Stimulated activated naive CD8-positive, alpha-beta T cell treated with anti-CD3 and anti-CD28 coated beads, Interleukin-15, amount 100 ng/mL, for 72 hours (primary cell): Measurements from ENCODE around the gene KCNH2.

ENCODE experiments used
- ATAC-seq: fragments of 150-1000 bp; cut with Tn5 transposase; 2 replicates; pipeline ENCODE4 v1.10.0; 2021; ENCODE audit warnings: mild to moderate bottlenecking, moderate library complexity
- DNase-seq, 2 donors: peaks; one replicate each; pipeline ENCODE4 v3.0.0; 2021 to 2022
- H3K27ac Mint-ChIP-seq, 2 donors: one replicate each; pipeline ENCODE4 v1.8.0; 2022; ENCODE audit warnings: mild to moderate bottlenecking in 2 of 2, mixed read lengths in 2 of 2, moderate library complexity in 2 of 2
- H3K27me3 Mint-ChIP-seq: one replicate; pipeline ENCODE4 v1.8.0; 2022; ENCODE audit warnings: mixed read lengths
- H3K4me1 Mint-ChIP-seq: one replicate; pipeline ENCODE4 v1.8.0; 2022; ENCODE audit warnings: mild to moderate bottlenecking, mixed read lengths
- H3K4me3 Mint-ChIP-seq, 2 donors: one replicate each; pipeline ENCODE4 v1.8.0; 2022; ENCODE audit warnings: mild to moderate bottlenecking in 2 of 2, mixed read lengths in 2 of 2, moderate library complexity in 1 of 2
- H3K9me3 Mint-ChIP-seq, 2 donors: one replicate each; pipeline ENCODE4 v1.8.0; 2022; ENCODE audit warnings: mixed read lengths in 2 of 2

KCNH2 gene

DNA sequence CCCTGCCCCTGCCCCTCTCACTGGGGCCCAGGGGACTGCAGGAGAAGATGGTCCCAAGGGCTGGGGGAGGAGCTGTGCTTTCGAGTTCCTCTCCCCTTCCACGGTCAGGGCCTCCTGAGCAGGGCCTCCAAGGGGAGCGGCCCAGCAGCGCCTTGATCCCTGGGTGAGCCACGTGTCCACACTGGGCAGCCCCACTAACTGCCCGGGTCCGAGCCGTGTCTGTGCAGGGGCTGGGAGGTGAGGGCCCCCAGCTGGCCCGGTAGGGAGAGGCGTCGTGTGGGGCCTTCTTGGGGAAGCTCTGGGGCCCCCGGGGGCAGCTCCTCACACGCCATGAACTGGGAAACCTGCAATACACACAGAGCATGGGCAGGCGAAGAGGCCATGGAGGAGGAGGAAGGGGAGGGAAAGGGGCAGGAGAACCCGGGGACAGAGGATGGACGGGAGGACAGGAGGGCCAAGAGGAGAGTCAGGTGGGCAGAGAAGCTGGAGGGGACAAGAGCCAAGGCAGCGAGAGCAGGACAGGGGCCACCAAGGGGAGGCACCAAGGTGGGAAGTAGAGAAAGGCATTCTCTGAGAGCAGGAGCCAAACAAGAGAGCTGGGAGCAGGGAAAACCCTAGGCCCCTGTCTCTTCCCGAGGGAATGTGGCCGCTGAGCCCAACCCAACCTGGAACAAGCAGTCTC is 32.8 kb downstream of the KCNH2 start:
- no peak overlapping the region for H3K27ac Mint-ChIP-seq
- no peak overlapping the region for H3K4me3 Mint-ChIP-seq
- H3K27me3 Mint-ChIP-seq = peaks cover 34% of the 10 kb centered on the region
- H3K4me1 Mint-ChIP-seq = peaks cover 34% of the 10 kb centered on the region
- DNase-seq (no peak), ATAC-seq (no peak)
- no peaks in the 10 kb centered on the region for H3K9me3 Mint-ChIP-seq

DNA sequence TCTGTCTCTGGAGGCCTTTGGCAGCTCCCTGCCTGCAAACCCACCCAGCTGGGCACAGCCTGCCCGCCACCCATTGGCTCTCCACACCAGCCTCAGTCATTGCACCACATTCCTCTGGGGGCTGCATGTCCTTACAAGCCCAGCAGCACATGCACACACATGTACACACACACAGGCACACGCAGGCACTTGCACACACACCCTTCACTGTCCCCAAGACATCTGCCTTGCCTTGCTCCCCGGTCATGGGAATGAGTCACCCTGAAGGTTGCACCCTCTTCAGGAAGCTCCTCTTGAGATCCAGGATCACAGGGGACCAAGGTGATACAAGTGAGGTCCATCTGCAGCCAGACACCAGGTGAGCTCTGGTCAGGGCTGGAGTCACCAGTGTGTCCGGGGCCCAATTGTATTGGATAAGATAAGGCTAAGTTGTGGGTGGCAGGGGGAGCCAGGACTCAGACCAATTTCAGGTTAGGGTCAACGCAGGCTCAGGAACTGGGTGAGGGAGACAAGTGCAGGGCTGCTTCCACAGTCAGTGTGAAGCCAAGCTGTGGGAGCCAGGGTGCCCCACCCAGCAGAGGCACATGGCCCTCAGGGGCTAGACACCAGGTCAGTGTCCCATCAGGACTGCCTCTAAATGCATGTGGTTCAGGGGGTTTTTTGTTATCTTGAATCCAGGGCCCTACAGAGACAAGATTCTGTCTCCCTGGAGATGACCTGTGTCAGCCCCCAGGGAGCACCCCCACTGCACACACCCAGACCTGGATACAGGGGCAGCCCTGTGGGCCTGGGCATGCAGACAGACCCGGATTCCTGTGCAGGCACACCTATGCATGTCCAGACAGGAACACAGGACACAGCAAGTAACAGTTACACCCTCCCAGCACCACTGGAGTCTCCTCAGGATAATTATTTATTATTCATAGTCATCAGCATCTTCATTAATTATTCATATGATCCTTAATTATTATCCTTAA is 33.8 kb downstream of the KCNH2 start:
- peaks cover 34% of the 10 kb centered on the region for H3K27me3 Mint-ChIP-seq
- no peak for ATAC-seq

DNA sequence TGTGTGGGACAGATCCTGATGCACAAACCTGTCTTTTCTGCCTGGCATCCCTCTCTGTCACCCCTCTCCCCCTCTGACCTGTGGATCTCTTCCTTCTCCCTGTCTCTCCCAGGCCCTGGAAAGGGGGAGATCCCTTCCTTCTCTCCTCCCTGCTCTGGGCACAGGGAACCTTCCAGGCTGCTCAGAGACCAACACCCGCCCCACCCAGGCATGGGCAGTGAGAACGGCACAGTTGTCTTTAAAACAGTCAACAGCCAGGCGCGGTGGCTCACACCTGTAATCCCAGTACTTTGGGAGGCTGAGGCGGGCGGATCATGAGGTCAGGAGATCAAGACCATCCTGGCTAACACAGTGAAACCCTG is 34.7 kb downstream of the KCNH2 start:
- Mint-ChIP-seq H3K9me3 (no peaks in the 10 kb centered on the region), H3K4me3 (no peak overlapping the region), H3K27ac (peak overlapping the region in 1 of 2 donors; percentile 78), H3K27me3 (peaks cover 28% of the 10 kb centered on the region), H3K4me1 (peaks cover 38% of the 10 kb centered on the region)
- ATAC-seq = no peak
- DNase-seq = no peak

More for the DNA sequence above, 33.8 kb downstream of the KCNH2 start:
- Mint-ChIP-seq H3K4me1 (peaks cover 31% of the 10 kb centered on the region), H3K27ac (peak overlapping the region in 1 of 2 donors; percentile 46), H3K4me3 (no peak overlapping the region), H3K9me3 (no peaks in the 10 kb centered on the region)
- DNase-seq = no peak

DNA sequence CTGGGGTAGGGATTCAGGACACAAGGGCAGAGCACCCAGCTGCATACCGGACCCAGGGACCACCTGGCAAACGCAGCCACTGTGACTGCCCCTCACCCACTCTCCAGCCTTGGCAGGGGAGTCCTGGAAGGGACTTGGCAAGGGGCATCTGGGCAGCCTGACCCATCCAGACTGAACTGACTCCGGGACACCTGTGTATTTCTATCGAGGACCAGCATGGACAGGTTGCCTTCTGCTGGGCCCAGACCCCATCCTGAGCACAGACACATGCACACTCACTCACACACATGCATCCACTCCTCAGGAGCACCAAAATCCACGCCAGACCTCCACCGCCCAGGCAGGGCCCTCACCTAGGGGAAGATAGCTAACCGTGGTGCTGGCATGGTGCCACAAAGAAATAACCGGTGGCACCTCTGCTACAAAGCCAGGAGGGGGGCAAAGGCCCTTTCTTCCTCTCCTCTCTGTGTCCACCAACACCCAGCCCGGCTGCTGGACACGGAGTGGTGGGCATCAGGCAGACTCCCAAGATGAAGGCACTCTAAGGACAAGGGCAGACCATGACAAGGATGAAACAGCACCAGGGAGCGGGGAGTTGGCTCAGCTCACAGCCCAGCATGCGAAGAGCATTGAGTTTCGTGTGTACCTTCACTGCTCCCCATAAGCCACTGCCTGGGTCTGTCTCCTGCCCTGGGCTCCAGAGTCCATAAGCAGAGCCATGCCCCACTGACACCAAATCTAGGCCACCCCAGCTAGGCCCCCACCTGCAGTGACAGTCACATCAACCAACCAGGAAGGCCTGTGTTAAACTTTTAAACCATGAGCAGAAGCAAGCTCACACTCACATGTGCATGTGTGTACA is 35.3 kb downstream of the KCNH2 start:
- Mint-ChIP-seq H3K4me3 (no peak overlapping the region), H3K4me1 (peaks cover 45% of the 10 kb centered on the region), H3K9me3 (no peaks in the 10 kb centered on the region), H3K27me3 (peaks cover 22% of the 10 kb centered on the region), H3K27ac (no peak overlapping the region)
- no peak for ATAC-seq
- DNase-seq = no peak

DNA sequence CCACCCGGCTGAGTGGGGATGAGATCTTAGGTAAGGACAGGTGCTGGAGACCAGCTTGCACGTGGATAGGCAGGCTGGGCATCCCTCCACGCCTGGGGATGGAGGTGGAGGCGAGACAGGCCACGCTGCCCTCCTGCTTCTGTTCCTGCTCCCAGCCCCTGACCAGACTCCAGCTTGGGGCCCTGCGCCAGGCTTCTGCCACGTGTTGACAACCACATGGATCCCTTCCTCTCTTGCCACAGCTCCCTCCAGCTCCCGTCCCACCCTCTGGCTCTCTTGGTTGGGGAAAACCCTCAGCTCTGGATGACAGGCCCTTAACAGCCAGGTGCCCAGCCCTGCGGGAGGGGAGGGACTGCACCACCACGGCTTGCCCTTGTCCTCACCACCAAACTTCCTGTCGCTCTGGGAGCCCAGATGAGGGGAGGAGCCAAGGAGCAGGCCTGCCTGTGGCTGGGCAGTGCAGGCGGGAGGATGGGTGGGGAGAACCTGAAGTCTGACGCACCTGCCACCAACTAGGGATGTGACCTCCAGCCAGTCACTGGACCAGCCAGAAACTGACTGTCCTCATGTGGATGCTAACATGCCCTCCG is 36.0 kb downstream of the KCNH2 start:
- peak; percentile 79 for ATAC-seq
- Mint-ChIP-seq H3K4me3 (no peak overlapping the region), H3K27me3 (peaks cover 19% of the 10 kb centered on the region), H3K9me3 (no peaks in the 10 kb centered on the region), H3K27ac (peak overlapping the region in 1 of 2 donors; percentile 46), H3K4me1 (peaks cover 52% of the 10 kb centered on the region)
- DNase-seq = peak in 1 of 2 donors; percentile 53

DNA sequence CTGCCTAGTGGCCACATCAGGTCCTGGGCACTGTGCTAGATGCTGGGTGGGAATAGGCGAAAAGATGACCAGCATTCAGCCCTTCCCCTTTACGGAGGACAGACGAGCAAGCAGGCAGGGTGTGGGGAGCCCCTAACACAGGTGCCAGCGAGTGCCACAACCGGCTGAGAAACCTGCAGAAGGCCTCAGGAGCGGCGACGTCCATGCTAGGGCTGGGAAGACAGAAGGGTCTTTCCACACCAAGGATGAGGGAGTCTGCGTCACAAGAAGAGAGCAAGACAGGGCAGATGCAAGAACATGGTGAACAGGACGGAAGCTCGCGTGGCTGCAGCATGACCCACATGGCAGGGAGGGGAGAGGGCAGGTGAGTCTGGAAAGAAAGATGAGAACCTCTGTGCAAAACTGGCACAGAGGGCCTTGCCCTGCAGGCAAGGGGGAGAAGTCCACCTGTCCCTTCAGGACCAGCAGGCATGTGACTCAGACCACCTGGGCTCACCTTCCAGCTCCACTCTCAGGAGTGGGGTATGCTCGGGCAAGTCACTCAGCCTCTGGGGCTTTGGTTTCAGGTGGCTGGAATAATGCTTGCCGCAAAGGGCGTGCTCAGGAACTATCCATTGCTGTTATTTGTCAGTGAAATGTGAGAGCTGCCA is 36.6 kb downstream of the KCNH2 start:
- DNase-seq (no peak), ATAC-seq (no peak)
- H3K4me1 Mint-ChIP-seq = peaks cover 54% of the 10 kb centered on the region
- no peak overlapping the region for H3K4me3 Mint-ChIP-seq
- no peaks in the 10 kb centered on the region for H3K9me3 Mint-ChIP-seq
- peak overlapping the region in 1 of 2 donors; percentile 5 for H3K27ac Mint-ChIP-seq
- peaks cover 14% of the 10 kb centered on the region for H3K27me3 Mint-ChIP-seq

DNA sequence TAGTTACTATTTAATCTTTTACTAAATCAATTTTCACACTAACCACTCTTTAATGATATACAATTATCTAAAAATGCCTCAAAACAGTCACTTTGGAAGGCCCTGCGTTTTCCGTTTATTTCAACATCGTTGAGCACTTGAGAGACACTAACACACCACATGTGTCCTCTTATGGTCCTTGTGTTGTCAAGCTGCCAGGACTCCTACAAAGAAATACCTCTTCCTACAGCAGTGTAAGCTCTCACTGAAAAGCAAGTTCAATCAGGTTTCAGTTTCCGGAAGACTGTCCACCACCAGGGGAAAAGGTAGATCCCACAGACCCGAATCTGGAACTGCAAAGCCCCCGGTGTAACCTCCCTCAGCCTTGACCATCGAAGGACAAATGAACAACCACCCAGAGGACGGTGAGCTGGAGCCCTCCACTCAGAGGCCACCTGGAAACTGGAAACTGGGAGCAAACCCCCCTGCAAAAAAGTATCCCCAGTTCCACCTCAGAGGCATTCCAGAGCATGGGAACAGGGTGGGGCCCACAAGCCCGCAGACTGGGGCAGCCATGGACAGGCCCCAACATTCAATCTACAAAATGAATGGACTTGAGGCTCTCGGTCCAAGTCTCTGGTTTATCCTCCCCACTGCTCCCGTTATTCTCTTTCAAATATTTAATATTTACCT is 37.6 kb downstream of the KCNH2 start:
- Mint-ChIP-seq H3K27ac (no peak overlapping the region), H3K4me1 (peaks cover 54% of the 10 kb centered on the region), H3K4me3 (no peak overlapping the region), H3K27me3 (peaks cover 5% of the 10 kb centered on the region), H3K9me3 (no peaks in the 10 kb centered on the region)
- no peak for ATAC-seq
- no peak for DNase-seq

DNA sequence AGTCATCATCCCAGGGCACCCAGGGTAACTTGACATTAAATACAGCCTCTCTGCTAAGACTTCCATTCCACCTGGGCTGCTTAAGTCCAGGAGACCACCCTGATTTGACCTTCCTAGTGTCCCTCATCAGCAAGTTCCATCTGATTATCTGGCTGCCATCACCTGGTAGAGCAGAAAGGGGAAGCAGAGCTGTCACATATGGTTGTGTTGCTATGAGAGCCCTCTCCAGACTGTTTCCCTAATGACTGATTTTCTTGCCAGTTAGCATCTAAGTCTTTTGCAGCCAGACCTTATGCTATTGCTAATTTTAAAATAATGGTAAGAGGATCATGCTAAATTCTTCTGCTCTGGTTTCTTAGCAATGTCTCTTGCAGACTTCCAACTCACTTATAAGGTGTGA is 38.7 kb downstream of the KCNH2 start:
- no peak overlapping the region for H3K27ac Mint-ChIP-seq
- no peak overlapping the region for H3K4me3 Mint-ChIP-seq
- H3K4me1 Mint-ChIP-seq = peaks cover 54% of the 10 kb centered on the region
- no peak for ATAC-seq
- H3K9me3 Mint-ChIP-seq = no peaks in the 10 kb centered on the region
- no peak for DNase-seq
- no peaks in the 10 kb centered on the region for H3K27me3 Mint-ChIP-seq

DNA sequence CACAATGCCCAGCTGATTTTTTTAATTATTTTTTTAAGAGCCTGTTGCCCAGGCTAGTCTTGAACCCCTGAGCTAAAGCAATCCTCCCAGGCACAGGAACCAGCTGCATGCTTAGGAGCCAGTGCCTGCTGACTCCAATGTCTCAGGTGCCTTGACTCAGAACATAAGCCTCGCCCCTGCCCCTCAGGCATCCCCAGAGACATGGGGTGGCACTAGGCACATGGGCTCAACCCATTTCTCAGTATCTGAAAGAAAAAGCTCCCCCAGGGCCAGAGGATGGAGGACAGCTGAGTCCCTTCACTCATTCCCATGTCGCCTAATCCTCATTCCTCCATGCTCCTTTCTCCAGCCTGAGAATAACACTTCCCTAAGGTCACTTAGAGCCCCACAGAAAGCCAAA is 39.1 kb downstream of the KCNH2 start:
- no peak for DNase-seq
- ATAC-seq = no peak
- Mint-ChIP-seq H3K4me1 (peaks cover 54% of the 10 kb centered on the region), H3K9me3 (no peaks in the 10 kb centered on the region), H3K27ac (no peak overlapping the region), H3K27me3 (no peaks in the 10 kb centered on the region), H3K4me3 (no peak overlapping the region)

DNA sequence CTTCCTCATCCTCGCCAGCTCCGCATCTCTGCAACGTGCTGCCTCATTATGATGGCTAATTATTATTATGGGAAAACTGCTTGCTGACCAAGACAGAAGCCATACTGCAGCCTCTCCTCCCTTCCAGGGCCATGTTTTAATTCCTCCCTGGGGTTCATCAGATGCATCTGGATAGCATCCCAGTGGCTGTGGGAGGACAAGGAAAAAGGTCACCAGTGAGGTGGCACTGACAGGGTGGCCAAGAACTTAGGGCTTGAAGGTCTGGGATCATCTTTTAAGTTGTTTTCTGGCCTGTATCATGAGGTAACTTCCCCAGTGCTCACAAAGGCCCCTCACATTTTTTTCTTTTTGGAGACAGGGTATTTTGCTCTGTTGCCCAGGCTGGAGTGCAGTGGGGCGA is 39.6 kb downstream of the KCNH2 start:
- no peaks in the 10 kb centered on the region for H3K9me3 Mint-ChIP-seq
- H3K27ac Mint-ChIP-seq = no peak overlapping the region
- no peak for ATAC-seq
- peak overlapping the region in 1 of 2 donors; percentile 78 for H3K4me3 Mint-ChIP-seq
- H3K27me3 Mint-ChIP-seq = no peaks in the 10 kb centered on the region
- no peak for DNase-seq
- H3K4me1 Mint-ChIP-seq = peaks cover 53% of the 10 kb centered on the region

DNA sequence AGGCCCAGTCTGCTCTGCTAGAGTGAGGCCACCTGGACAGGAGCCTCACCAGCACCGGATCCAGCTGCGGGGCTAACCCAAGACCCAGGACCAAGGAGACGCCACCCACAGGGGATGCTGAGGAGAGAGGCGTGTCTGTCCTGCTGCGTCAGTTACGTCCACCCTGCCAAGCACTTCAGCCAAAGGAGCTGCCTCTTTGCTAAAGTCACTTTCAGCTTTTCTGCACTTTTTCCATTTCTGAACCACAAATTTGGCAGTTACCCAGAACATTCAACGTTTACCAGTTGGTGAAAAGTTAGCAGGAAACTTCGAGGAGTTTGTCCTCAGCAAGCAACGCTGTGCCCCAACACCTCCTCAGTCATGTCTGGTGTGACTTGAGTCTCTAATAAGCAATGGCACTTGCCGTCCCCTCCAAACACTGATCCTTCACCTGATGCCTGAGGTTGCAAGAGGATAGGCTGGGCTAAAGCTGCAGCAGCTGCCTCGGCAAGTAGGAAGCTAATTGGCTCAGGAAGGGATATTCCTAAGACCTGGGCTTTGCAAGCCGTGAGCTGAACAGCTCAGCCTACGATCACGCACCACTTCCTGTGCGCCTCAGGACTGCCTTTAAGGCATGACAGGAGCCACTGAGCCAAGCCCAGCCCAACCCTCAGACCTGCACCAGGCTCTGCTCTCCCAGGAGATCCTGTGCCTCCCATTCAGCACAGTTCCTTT is 40.1 kb downstream of the KCNH2 start:
- DNase-seq = peak in 1 of 2 donors; percentile 30
- Mint-ChIP-seq H3K27me3 (no peaks in the 10 kb centered on the region), H3K4me1 (peaks cover 47% of the 10 kb centered on the region), H3K27ac (no peak overlapping the region), H3K4me3 (peak overlapping the region; percentile 63 to 78), H3K9me3 (no peaks in the 10 kb centered on the region)
- peak; percentile 84 for ATAC-seq

DNA sequence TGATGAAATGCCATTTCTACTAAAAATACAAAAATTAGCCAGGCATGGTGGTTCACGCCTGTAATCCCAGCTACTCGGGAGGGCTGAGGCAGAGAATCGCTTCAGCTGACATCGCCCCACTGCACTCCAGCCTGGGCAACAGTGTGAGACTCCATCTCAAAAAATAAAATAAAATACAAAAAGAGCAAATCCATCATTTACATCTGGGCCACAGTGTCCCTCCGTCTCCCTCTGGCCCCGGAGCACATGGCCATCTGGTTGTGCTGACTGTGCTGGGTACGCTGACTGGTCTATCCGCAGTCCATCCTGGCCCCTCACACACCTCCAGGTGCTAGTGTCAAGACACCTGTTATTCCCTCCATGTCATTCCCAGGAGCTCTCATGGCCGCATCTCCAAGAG is 42.1 kb downstream of the KCNH2 start:
- peaks cover 27% of the 10 kb centered on the region for H3K4me1 Mint-ChIP-seq
- H3K27me3 Mint-ChIP-seq = no peaks in the 10 kb centered on the region
- no peaks in the 10 kb centered on the region for H3K9me3 Mint-ChIP-seq
- ATAC-seq (no peak), DNase-seq (no peak)
- H3K4me3 Mint-ChIP-seq = no peak overlapping the region
- no peak overlapping the region for H3K27ac Mint-ChIP-seq

DNA sequence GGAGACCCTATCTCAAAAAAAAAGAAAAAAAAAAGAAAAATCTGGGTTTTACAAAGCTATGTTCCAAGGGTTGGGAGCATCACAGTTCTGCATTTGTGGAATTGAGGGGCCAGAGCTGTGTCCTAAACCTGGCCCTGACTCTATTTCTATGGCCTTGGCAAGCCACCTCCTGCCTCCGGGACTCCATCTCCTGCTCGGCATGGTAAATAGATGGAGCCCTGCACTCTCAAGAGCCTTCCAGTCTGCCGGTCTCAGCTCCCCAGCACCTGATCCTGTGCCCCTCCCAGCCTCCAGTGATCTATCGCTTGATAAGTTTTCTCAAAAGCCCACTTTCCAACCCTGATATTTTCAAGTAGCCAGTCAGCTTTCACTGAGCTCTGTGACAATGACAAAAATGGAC is 43.0 kb downstream of the KCNH2 start:
- peaks cover 32% of the 10 kb centered on the region for H3K4me1 Mint-ChIP-seq
- H3K27me3 Mint-ChIP-seq = no peaks in the 10 kb centered on the region
- DNase-seq = no peak
- ATAC-seq = no peak
- no peaks in the 10 kb centered on the region for H3K9me3 Mint-ChIP-seq
- H3K27ac Mint-ChIP-seq = no peak overlapping the region
- no peak overlapping the region for H3K4me3 Mint-ChIP-seq
